Osteocyte (in vitro differentiated cells): ENCODE data around the gene EMILIN1. TPM values are rescaled to one million over a fixed set of nuclear protein-coding genes. Genes with fewer than 3 reads are reported as not detected.

ENCODE experiments used
- DNase-seq: peaks from one replicate; pipeline ENCODE4 v3.0.0; 2021; ENCODE audit warnings: mixed read lengths; ENCODE audit not compliant: unreplicated experiment; ENCODE audit errors: extremely low spot score
- H3K27ac Mint-ChIP-seq: one replicate; pipeline ENCODE4 v1.8.0; 2021; ENCODE audit warnings: mild to moderate bottlenecking, mixed read lengths; ENCODE audit not compliant: unreplicated experiment
- H3K27me3 Mint-ChIP-seq: one replicate; pipeline ENCODE4 v1.8.0; 2021; ENCODE audit warnings: mixed read lengths; ENCODE audit not compliant: unreplicated experiment
- H3K36me3 Mint-ChIP-seq: one replicate; pipeline ENCODE4 v1.8.0; 2021; ENCODE audit warnings: mixed read lengths; ENCODE audit not compliant: unreplicated experiment
- H3K4me1 Mint-ChIP-seq: one replicate; pipeline ENCODE4 v1.8.0; 2021; ENCODE audit warnings: mixed read lengths; ENCODE audit not compliant: unreplicated experiment
- H3K4me3 Mint-ChIP-seq: one replicate; pipeline ENCODE4 v1.8.0; 2021; ENCODE audit warnings: mild to moderate bottlenecking, moderate library complexity, mixed read lengths; ENCODE audit not compliant: unreplicated experiment
- H3K9me3 Mint-ChIP-seq: one replicate; pipeline ENCODE4 v1.8.0; 2021; ENCODE audit warnings: mixed read lengths; ENCODE audit not compliant: unreplicated experiment
- total RNA-seq: library from RNA; stranded (reverse); gene quantifications from 2 replicates; pipeline ENCODE4 v1.2.1, GENCODE V29; 2021
- TF ChIP-seq, protein P1 (sequence below): fragments of 200-600 bp; sonication (generic); IDR thresholded peaks from 2 replicates; pipeline ENCODE4 v1.5.0; 2021; ENCODE audit warnings: antibody characterized with exemption, mild to moderate bottlenecking, moderate library complexity

The EMILIN1 gene
- total RNA-seq, 1 donor from 2014 or later: 206 TPM

DNA sequence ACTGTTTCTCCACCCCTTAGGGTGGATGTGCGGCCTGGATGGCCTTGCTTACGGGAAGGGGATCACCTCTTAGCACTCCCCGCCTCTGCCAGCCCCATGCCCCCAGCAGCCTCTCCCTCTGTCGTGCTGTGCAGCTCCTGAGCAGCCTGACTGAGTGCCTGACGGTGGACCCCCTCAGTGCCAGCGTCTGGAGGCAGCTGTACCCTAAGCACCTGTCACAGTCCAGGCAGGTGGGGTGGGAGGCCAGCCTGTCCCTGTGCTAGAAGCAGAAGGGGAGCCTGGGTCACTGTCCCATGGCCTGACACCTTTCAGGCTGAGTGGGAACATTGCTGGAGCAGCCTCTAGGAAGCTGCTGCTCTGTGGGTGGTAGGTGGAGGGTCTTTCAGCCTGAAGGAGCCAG, 40.4 kb upstream of the EMILIN1 start:
- peaks cover 18% of the 10 kb centered on the region for H3K4me1 Mint-ChIP-seq
- H3K36me3 Mint-ChIP-seq: peaks cover 39% of the 10 kb centered on the region
- TF ChIP-seq, protein P1, sequence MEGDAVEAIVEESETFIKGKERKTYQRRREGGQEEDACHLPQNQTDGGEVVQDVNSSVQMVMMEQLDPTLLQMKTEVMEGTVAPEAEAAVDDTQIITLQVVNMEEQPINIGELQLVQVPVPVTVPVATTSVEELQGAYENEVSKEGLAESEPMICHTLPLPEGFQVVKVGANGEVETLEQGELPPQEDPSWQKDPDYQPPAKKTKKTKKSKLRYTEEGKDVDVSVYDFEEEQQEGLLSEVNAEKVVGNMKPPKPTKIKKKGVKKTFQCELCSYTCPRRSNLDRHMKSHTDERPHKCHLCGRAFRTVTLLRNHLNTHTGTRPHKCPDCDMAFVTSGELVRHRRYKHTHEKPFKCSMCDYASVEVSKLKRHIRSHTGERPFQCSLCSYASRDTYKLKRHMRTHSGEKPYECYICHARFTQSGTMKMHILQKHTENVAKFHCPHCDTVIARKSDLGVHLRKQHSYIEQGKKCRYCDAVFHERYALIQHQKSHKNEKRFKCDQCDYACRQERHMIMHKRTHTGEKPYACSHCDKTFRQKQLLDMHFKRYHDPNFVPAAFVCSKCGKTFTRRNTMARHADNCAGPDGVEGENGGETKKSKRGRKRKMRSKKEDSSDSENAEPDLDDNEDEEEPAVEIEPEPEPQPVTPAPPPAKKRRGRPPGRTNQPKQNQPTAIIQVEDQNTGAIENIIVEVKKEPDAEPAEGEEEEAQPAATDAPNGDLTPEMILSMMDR: no peak
- no peak overlapping the region for H3K4me3 Mint-ChIP-seq
- DNase-seq: no peak
- no peak overlapping the region for H3K27ac Mint-ChIP-seq
- no peaks in the 10 kb centered on the region for H3K27me3 Mint-ChIP-seq
- no peaks in the 10 kb centered on the region for H3K9me3 Mint-ChIP-seq

- Mint-ChIP-seq H3K27me3 (no peaks in the 10 kb centered on the region), H3K36me3 (peaks cover 39% of the 10 kb centered on the region), H3K27ac (no peak overlapping the region), H3K4me1 (peaks cover 13% of the 10 kb centered on the region), H3K9me3 (no peaks in the 10 kb centered on the region), H3K4me3 (no peak overlapping the region)
- DNase-seq: no peak
- TF ChIP-seq, protein P1: no peak
Measured at GRCh38 chr2:27038631-27039339, 39.6 kb upstream of the EMILIN1 start.

DNA sequence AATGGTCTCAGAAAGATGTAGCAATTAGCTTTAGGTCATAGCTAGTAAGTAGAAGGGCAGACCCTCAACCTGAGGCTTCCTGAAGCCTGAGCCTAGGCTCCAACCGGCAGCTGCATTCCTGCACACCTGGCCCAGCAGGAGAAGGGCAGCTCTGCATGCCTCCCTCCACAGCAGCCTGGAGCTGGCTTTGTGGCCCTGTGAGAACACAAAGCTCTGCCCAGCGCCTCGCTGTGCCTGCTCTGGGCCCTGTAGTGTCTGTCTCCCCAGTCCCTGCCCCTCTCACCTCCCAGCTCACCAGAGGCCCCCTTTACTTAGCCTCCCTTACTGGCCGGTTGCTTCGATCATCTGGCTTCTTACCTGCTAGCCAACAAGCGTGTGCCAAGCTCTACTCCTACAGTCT, 39.0 kb upstream of the EMILIN1 start:
- TF ChIP-seq, protein P1: no peak

GRCh38 chr2:27039871-27040270, 38.5 kb upstream of the EMILIN1 start:
- Mint-ChIP-seq H3K27me3 (no peaks in the 10 kb centered on the region), H3K4me1 (peaks cover 5% of the 10 kb centered on the region), H3K9me3 (no peaks in the 10 kb centered on the region), H3K4me3 (no peak overlapping the region), H3K36me3 (peaks cover 39% of the 10 kb centered on the region), H3K27ac (no peak overlapping the region)
- DNase-seq: no peak
- TF ChIP-seq, protein P1: no peak

More for the DNA sequence above, 39.0 kb upstream of the EMILIN1 start:
- Mint-ChIP-seq H3K27me3 (no peaks in the 10 kb centered on the region), H3K9me3 (no peaks in the 10 kb centered on the region), H3K4me3 (no peak overlapping the region), H3K4me1 (peaks cover 7% of the 10 kb centered on the region), H3K27ac (no peak overlapping the region), H3K36me3 (peaks cover 39% of the 10 kb centered on the region)
- DNase-seq: no peak

GRCh38 chr2:27040282-27040681, 38.1 kb upstream of the EMILIN1 start:
- Mint-ChIP-seq H3K36me3 (peaks cover 39% of the 10 kb centered on the region), H3K4me3 (no peak overlapping the region), H3K27me3 (no peaks in the 10 kb centered on the region), H3K9me3 (no peaks in the 10 kb centered on the region), H3K4me1 (peaks cover 2% of the 10 kb centered on the region), H3K27ac (no peak overlapping the region)
- TF ChIP-seq, protein P1: no peak
- no peak for DNase-seq
